ENCODE measurements around the gene RANBP9.

The RANBP9 gene

DNA sequence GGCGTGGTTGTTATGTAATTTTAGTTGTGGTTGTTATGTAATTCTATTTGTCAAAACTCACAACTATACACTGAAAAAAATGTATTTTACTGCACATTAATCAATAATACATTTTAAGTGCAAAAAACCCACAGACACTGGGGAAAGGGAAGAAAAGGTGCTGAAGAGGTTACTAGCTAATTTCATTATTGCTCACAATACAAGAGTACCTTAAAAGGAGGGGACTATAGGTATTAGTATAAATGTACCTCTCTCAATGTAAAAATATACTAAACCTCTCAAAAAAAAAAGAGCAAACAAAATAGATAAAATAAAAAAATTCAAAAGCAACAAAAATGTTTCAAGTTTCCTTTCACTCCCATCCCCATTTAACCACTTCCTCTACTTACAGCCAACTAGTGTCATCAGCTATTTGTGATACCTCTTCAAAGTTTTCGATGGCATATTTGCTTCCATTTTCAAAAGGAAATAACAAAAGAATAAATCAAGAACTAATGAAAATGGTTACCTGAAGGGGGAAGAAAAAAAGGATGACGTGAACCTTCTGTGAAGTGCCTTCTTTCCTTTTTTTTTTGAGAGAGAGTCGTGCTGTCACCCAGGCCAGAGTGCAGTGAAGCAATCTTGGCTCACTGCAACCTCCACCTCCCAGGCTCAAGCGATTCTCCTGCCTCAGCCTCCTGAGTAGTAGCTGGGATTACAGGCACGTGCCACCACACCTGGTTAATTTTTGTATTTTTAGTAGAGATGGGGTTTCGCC is 30.2 kb downstream of the RANBP9 start:
- H3K4me3 ChIP-seq (ENCODE audit: control insufficient read depth, low read depth, low read length): no peak overlapping the region
- no peak for DNase-seq (ENCODE audit: low read depth)
- TF ChIP-seq, protein P1, sequence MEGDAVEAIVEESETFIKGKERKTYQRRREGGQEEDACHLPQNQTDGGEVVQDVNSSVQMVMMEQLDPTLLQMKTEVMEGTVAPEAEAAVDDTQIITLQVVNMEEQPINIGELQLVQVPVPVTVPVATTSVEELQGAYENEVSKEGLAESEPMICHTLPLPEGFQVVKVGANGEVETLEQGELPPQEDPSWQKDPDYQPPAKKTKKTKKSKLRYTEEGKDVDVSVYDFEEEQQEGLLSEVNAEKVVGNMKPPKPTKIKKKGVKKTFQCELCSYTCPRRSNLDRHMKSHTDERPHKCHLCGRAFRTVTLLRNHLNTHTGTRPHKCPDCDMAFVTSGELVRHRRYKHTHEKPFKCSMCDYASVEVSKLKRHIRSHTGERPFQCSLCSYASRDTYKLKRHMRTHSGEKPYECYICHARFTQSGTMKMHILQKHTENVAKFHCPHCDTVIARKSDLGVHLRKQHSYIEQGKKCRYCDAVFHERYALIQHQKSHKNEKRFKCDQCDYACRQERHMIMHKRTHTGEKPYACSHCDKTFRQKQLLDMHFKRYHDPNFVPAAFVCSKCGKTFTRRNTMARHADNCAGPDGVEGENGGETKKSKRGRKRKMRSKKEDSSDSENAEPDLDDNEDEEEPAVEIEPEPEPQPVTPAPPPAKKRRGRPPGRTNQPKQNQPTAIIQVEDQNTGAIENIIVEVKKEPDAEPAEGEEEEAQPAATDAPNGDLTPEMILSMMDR (IDR thresholded peaks at IDR 0.05; ENCODE audit: control insufficient read depth, insufficient read depth, low read depth, low read length, missing control alignments): no peak

DNA sequence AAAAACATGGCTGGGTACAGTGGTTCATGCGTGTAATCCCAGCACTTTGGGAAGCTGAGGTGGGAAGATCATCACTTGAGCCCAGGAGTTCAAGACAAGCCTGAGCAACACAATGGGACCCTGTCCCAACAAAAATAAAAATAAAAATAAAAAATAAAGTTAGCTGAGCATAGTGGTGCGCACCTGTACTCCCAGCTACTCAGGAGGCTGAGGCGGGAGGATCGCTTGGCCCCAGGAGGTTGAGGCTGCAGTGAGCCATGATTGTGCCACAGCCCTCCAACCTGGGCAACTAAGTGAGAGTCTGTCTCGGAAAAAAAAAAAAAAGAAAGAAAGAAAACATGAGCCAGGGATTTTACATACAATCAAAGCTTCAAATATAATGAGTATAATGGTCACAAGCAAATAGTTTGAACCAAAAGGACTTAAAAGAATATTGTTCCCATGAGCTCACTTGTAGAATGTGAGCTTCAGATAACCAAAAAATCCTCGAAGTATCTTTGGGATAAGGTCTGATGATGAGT is 31.1 kb downstream of the RANBP9 start:
- TF ChIP-seq, protein P1 (IDR thresholded peaks at IDR 0.05; ENCODE audit: control insufficient read depth, insufficient read depth, low read depth, low read length, missing control alignments): no peak
- H3K4me3 ChIP-seq (ENCODE audit: control insufficient read depth, low read depth, low read length): no peak overlapping the region
- no peak for DNase-seq (ENCODE audit: low read depth)

DNA sequence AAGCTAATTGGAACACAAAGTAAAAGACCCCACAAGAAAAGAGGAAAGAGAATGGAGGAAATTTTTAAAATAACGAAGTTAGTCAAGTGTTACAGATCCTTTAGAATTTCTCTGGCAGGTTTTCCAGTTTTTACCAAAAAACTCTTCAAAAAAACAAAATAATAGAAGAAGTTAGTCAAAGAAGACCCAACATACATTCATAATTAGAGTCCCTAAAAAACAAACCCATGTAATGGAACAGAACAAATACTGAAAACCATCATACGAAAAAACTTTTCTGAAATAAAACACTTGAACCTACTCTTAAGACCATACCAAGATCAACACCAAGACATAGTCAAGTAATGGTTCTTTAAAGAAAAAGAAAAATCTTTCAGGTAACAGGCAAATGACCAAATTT is 31.6 kb downstream of the RANBP9 start:
- H3K4me3 ChIP-seq (ENCODE audit: control insufficient read depth, low read depth, low read length): no peak overlapping the region
- TF ChIP-seq, protein P1 (IDR thresholded peaks at IDR 0.05; ENCODE audit: control insufficient read depth, insufficient read depth, low read depth, low read length, missing control alignments): no peak
- DNase-seq (ENCODE audit: low read depth): no peak

DNA sequence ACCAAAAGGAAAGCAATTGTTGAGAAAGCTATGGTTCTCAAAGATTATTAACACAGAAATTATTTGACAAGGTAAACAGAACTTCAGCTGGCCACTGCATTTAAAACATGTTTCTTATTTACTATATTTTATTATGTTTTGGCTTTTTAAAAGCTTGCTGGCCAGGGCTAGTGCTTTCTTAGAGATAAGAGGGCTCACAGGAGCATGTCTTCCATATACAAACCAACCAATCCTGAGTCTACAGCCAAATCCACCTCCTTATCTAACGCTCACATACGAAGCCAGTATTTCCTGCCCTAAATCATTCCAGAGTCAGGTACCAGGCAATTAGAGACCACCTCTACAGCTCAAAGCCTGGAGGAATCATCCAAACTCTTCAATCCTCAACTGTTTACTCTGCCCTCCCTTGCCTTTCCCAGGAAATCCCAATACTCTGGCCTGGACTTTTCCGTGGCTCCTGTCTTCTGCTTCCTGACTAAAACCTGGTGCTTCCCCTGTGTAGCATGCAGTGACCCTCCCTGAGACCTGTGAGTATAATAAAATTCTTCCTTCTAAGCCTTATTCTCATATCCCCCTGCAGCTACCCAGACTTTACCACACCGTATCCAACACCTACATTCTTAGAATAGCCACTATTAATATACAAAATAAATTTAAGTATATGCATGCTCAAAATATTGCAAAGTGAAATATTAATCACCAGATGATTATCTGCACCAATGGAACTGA is 33.2 kb downstream of the RANBP9 start:
- no peak for DNase-seq (ENCODE audit: low read depth)
- H3K4me3 ChIP-seq (ENCODE audit: control insufficient read depth, low read depth, low read length): no peak overlapping the region
- TF ChIP-seq, protein P1 (IDR thresholded peaks at IDR 0.05; ENCODE audit: control insufficient read depth, insufficient read depth, low read depth, low read length, missing control alignments): no peak

DNA sequence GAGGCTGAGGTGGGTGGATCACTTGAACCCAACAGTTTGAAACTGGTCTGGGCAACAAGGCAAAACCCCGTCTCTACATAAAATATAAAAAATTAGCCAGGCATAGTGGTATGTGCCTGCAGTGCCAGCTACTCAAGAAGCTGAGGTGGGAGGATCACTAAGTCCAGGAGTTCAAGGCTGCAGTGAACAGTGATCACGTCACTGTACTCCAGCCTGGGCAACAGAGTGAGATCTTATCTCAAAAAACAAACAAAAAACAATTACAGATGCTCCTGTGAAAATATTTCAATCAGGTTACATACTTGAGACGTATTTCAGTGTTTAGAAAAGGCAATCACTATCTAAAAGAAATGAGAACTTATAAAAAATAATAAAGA is 33.8 kb downstream of the RANBP9 start:
- DNase-seq (ENCODE audit: low read depth): no peak
- H3K4me3 ChIP-seq (ENCODE audit: control insufficient read depth, low read depth, low read length): no peak overlapping the region
- TF ChIP-seq, protein P1 (IDR thresholded peaks at IDR 0.05; ENCODE audit: control insufficient read depth, insufficient read depth, low read depth, low read length, missing control alignments): no peak

DNA sequence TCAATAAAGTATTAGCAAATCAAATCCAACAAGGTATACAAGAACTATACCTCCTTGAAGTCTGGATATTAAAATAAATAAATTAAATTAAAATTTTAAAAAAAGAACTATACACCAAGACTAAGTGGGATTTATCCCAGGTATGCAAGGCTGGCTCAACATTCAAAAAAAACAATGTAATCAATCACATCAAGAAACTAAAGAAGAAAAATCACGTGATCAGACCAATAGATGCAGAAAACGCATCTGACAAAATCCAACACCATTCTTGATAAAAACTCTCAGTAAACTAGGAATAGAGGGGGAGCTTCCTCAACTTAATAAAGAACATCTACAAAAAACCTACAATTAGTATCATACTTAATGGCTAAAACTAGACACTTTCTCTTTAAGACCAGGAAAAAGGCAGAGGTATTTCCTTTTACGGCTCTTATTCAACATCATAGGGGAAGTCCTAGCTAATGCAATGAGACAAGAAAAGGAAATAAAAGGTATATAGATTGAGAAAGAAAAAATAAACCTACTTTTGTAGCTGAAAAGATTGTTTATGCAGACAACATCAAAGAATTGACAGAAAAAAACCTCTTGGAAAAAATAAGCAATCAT is 35.0 kb downstream of the RANBP9 start:
- TF ChIP-seq, protein P1 (IDR thresholded peaks at IDR 0.05; ENCODE audit: control insufficient read depth, insufficient read depth, low read depth, low read length, missing control alignments): no peak
- no peak overlapping the region for H3K4me3 ChIP-seq (ENCODE audit: control insufficient read depth, low read depth, low read length)
- no peak for DNase-seq (ENCODE audit: low read depth)
